K562 (cell line): ENCODE data around the gene TRMT1. TPM values are rescaled to one million over a fixed set of nuclear protein-coding genes. Genes with fewer than 3 reads are reported as not detected.

ENCODE experiments used
- BCOR ChIP-seq: fragments of 450-650 bp; IDR thresholded peaks from 2 replicates; pipeline ENCODE4 v1.6.1; 2016
- EWSR1 ChIP-seq: fragments of 450-650 bp; IDR thresholded peaks from 2 replicates; pipeline ENCODE4 v1.6.1; 2018; ENCODE audit warnings: borderline replicate concordance, mild to moderate bottlenecking, low read depth, moderate library complexity; ENCODE audit not compliant: partially characterized antibody
- FOXO4 ChIP-seq: fragments of 450-650 bp; formaldehyde crosslinking; IDR thresholded peaks from 2 replicates; pipeline ENCODE4 v1.4.0; 2020; ENCODE audit warnings: mild to moderate bottlenecking, moderate library complexity
- GTF2B ChIP-seq: IDR thresholded peaks from 2 replicates; pipeline ENCODE4 v1.6.1; 2011; ENCODE audit not compliant: insufficient read length; ENCODE audit errors: extremely low read depth
- HDAC2 ChIP-seq: fragments of 450-650 bp; IDR thresholded peaks from 2 replicates; pipeline ENCODE4 v1.6.1; 2016; ENCODE audit warnings: mild to moderate bottlenecking
- HMGXB4 ChIP-seq: sonication (generic); formaldehyde crosslinking; IDR thresholded peaks from 2 replicates; pipeline ENCODE4 v1.8.1; 2023; ENCODE audit warnings: mild to moderate bottlenecking, missing genetic modification reagents
- JUND ChIP-seq, 2 experiments: IDR thresholded peaks; 2 replicates in 1 of 2; 3 replicates in 1 of 2; pipeline ENCODE4 v1.6.1; 2011; ENCODE audit warnings: borderline replicate concordance in 2 of 2, low read depth in 2 of 2, low read length in 2 of 2, improper control_type of control experiment in 1 of 2, missing biosample characterization in 1 of 2, missing genetic modification characterization in 1 of 2, missing genetic modification reagents in 1 of 2
- MAFK ChIP-seq: IDR thresholded peaks from 2 replicates; pipeline ENCODE4 v1.6.1; 2011; ENCODE audit warnings: low read length, improper control_type of control experiment
- PTTG1 ChIP-seq: fragments of 450-650 bp; IDR thresholded peaks from 2 replicates; pipeline ENCODE4 v1.6.1; 2016; ENCODE audit warnings: low read depth, mild to moderate bottlenecking, missing genetic modification characterization, missing compliant biosample characterization
- RAD21 ChIP-seq, 2 experiments: fragments of 250-450 bp in 1 of 2; fragments of 450-650 bp in 1 of 2; sonication (Bioruptor Pico) in 1 of 2; formaldehyde crosslinking in 1 of 2; IDR thresholded peaks in 1 of 2; conservative IDR thresholded peaks in 1 of 2; 2 replicates each; pipeline versions ENCODE4 v1.4.0 to v1.8.0; 2020 to 2022; ENCODE audit warnings: mild to moderate bottlenecking in 2 of 2, moderate library complexity in 1 of 2
- RBM14 ChIP-seq: fragments of 200-400 bp; formaldehyde crosslinking; IDR thresholded peaks from 2 replicates; pipeline ENCODE4 v1.6.1; 2018; ENCODE audit warnings: low read depth, mild to moderate bottlenecking, low read length, moderate library complexity, borderline replicate concordance; ENCODE audit not compliant: insufficient read depth
- RBM39 ChIP-seq: fragments of 200-400 bp; formaldehyde crosslinking; optimal IDR thresholded peaks from 2 replicates; pipeline ENCODE3; 2018; ENCODE audit warnings: low read depth, low read length
- RFX1 ChIP-seq: fragments of 450-650 bp; IDR thresholded peaks from 2 replicates; pipeline ENCODE4 v1.6.1; 2016; ENCODE audit warnings: mild to moderate bottlenecking, moderate library complexity
- SIX5 ChIP-seq, 2 experiments: IDR thresholded peaks; 2 replicates each; pipeline ENCODE4 v1.6.1; 2011; ENCODE audit warnings: low read length in 2 of 2, borderline replicate concordance in 1 of 2, low read depth in 1 of 2, mild to moderate bottlenecking in 1 of 2, moderate library complexity in 1 of 2; ENCODE audit not compliant: insufficient read depth in 1 of 2
- TFAP4 ChIP-seq: sonication (generic); formaldehyde crosslinking; IDR thresholded peaks from 2 replicates; pipeline ENCODE4 v1.8.0; 2022; ENCODE audit warnings: missing genetic modification reagents, mild to moderate bottlenecking, moderate library complexity, borderline replicate concordance
- ZBTB34 ChIP-seq: fragments of 250-450 bp; sonication (Bioruptor Pico); IDR thresholded peaks from 2 replicates; pipeline ENCODE4 v1.8.0; 2021; ENCODE audit warnings: mild to moderate bottlenecking, moderate library complexity
- ZC3H4 ChIP-seq: sonication (generic); formaldehyde crosslinking; IDR thresholded peaks from 2 replicates; pipeline ENCODE4 v1.9.0; 2021; ENCODE audit warnings: missing genetic modification reagents, borderline replicate concordance
- ZFP30 ChIP-seq: fragments of 250-450 bp; sonication (Bioruptor Pico); IDR thresholded peaks from 2 replicates; pipeline ENCODE4 v1.8.0; 2022; ENCODE audit warnings: moderate library complexity, mild to moderate bottlenecking, inconsistent platforms, borderline replicate concordance
- ZNF197 ChIP-seq: fragments of 200-800 bp; sonication (Bioruptor generic); IDR thresholded peaks from 2 replicates; pipeline ENCODE4 v1.6.1; 2016; ENCODE audit warnings: low read depth, missing genetic modification characterization, missing compliant biosample characterization
- ZNF780A ChIP-seq: fragments of 250-450 bp; sonication (Bioruptor Pico); IDR thresholded peaks from 2 replicates; pipeline ENCODE4 v1.5.0; 2021; ENCODE audit warnings: mild to moderate bottlenecking
- polyA plus RNA-seq, 8 experiments: library from polyadenylated mRNA; depleted of rRNA in 4 of 8; stranded (reverse) in 5 of 8; unstranded in 3 of 8; fragments of >200 nt; fragmentation: Nextera tagmentation in 2 of 8; fragmentation: Illumina TruSeq in 1 of 8; extraction: Ambion mirVana in 2 of 8; extraction: Trizol in 1 of 8; gene quantifications; 2 replicates each; pipeline versions ENCODE4 v1.2.1 to v1.2.3, GENCODE V29; 2011 to 2014; ENCODE audit warnings: inconsistent platforms in 1 of 8, missing spikeins in 1 of 8
- total RNA-seq, 7 experiments: library from RNA; depleted of rRNA in 6 of 7; stranded (reverse); fragments of >200 nt in 6 of 7; fragmentation: Illumina TruSeq in 2 of 7; extraction: Trizol in 2 of 7; gene quantifications; 2 replicates each; pipeline versions ENCODE4 v1.2.1 to v1.2.3, GENCODE V29; 2011 to 2021; ENCODE audit warnings: low replicate concordance in 1 of 7

The TRMT1 gene
- total and polyA plus RNA-seq, 9 of the 15 experiments (the other 6 are each of a cell fraction or from before 2014, with no cell fraction given) = 5.8 to 158 (median 54.3) TPM

GRCh38 chr19:13130886-13131490 lies 14.4 kb upstream of the TRMT1 start (continued):
- TF ChIP-seq ZNF197 (CRISPR knock-in tag) (no peak), PTTG1 (tag) (no peak), ZFP30 (CRISPR knock-in tag) (no peak), ZC3H4 (CRISPR knock-in tag) (no peak), ZNF780A (CRISPR knock-in tag) (no peak), BCOR (peak; percentile 95), HMGXB4 (no peak), RFX1 (no peak), SIX5 (IDR thresholded peaks at IDR 0.05; ENCODE audit: borderline replicate concordance in 1 of 2, insufficient read depth in 1 of 2, low read depth in 1 of 2, low read length in 2 of 2) (no peak), HDAC2 (peak; percentile 55; the same call in 1 of the 2 replicates), ZBTB34 (no peak), GTF2B (no peak), RBM39 (no peak), TFAP4 (CRISPR knock-in tag) (peak; percentile 16; the same call in 1 of the 2 replicates), FOXO4 (CRISPR knock-in tag) (no peak), RBM14 (no peak), MAFK (no peak), RAD21 (CRISPR knock-in tag; conservative IDR thresholded peaks at IDR 0.05 in 1 of 2, IDR thresholded peaks at IDR 0.05 in 1 of 2) (no peak), JUND (IDR thresholded peaks at IDR 0.05; ENCODE audit: borderline replicate concordance, low read depth, low read length) (no peak), JUND (tag; IDR thresholded peaks at IDR 0.05; ENCODE audit: borderline replicate concordance, low read depth, low read length) (no peak), EWSR1 (no peak)
